ENCODE results near the gene CTNNA3.
"Not testable (repeated sequence)": the region's sequence is repeated elsewhere in the genome, so short reads cannot be mapped to it uniquely, and the experiment has no call there.

The CTNNA3 gene

GRCh38 chr10:67599597-67599996, 96.4 kb downstream of the CTNNA3 start:
- DNase-seq = no peak

- no peak for DNase-seq
Measured at GRCh38 chr10:67596641-67597040, 99.4 kb downstream of the CTNNA3 start.

- DNase-seq = no peak
Measured at GRCh38 chr10:67587771-67588170, 108.2 kb downstream of the CTNNA3 start.

GRCh38 chr10:67575532-67575931, 120.5 kb downstream of the CTNNA3 start:
- no peak for DNase-seq

- no peak for DNase-seq
Measured at GRCh38 chr10:67573484-67573883, 122.5 kb downstream of the CTNNA3 start.

- DNase-seq = no peak
Measured at GRCh38 chr10:67571503-67571902, 124.5 kb downstream of the CTNNA3 start.

- DNase-seq = not testable (repeated sequence)
Measured at GRCh38 chr10:67558311-67558710, 137.7 kb downstream of the CTNNA3 start.

- DNase-seq = no peak
Measured at GRCh38 chr10:67553254-67553653, 142.7 kb downstream of the CTNNA3 start.

- DNase-seq = no peak
Measured at GRCh38 chr10:67550838-67551402, 145.1 kb downstream of the CTNNA3 start.

- DNase-seq = no peak
Measured at GRCh38 chr10:67550046-67550445, 145.9 kb downstream of the CTNNA3 start.

GRCh38 chr10:67549390-67549789, 146.6 kb downstream of the CTNNA3 start:
- no peak for DNase-seq

- no peak for DNase-seq
Measured at GRCh38 chr10:67541411-67541810, 154.6 kb downstream of the CTNNA3 start.

GRCh38 chr10:67539312-67539711, 156.7 kb downstream of the CTNNA3 start:
- DNase-seq = no peak

- no peak for DNase-seq
Measured at GRCh38 chr10:67537906-67538305, 158.1 kb downstream of the CTNNA3 start.

- DNase-seq = no peak
Measured at GRCh38 chr10:67533376-67533775, 162.6 kb downstream of the CTNNA3 start.

GRCh38 chr10:67530990-67531389, 165.0 kb downstream of the CTNNA3 start:
- not testable (repeated sequence) for DNase-seq

GRCh38 chr10:67527351-67527750, 168.6 kb downstream of the CTNNA3 start:
- no peak for DNase-seq

GRCh38 chr10:67521546-67521945, 174.4 kb downstream of the CTNNA3 start:
- no peak for DNase-seq

GRCh38 chr10:67520924-67521520, 175.0 kb downstream of the CTNNA3 start:
- DNase-seq = peak; percentile 10 to 24

- no peak for DNase-seq
Measured at GRCh38 chr10:67519434-67519833, 176.6 kb downstream of the CTNNA3 start.

- no peak for DNase-seq
Measured at GRCh38 chr10:67518756-67519155, 177.2 kb downstream of the CTNNA3 start.

GRCh38 chr10:67518043-67518442, 178.0 kb downstream of the CTNNA3 start:
- no peak for DNase-seq

GRCh38 chr10:67506757-67507091, 189.3 kb downstream of the CTNNA3 start:
- no peak for DNase-seq

- DNase-seq = no peak
Measured at GRCh38 chr10:67506083-67506756, 189.8 kb downstream of the CTNNA3 start.
